Neural cell (in vitro differentiated cells): ENCODE data around the gene DIP2C. TPM values are rescaled to one million over a fixed set of nuclear protein-coding genes. Genes with fewer than 3 reads are reported as not detected.

ENCODE experiments used
- H2AFZ ChIP-seq: fragments of 200-600, 300-800 bp; sonication (generic), shearing (Covaris generic); 2 replicates; pipeline ENCODE4 v1.6.0; 2014; ENCODE audit warnings: low read depth, mild to moderate bottlenecking, antibody characterized with exemption, low read length, moderate library complexity
- H3F3A ChIP-seq: fragments of 200-600 bp; shearing (Covaris generic); 2 replicates; pipeline ENCODE4 v1.6.1; 2016; ENCODE audit warnings: mild to moderate bottlenecking, moderate library complexity, mixed read lengths, antibody characterized with exemption, low read length; ENCODE audit not compliant: insufficient read depth, poor library complexity, severe bottlenecking
- H3K27ac ChIP-seq: fragments of 200-600, 300-800 bp; sonication (generic), shearing (Covaris generic); 2 replicates; pipeline ENCODE4 v1.5.1; 2014; ENCODE audit warnings: mild to moderate bottlenecking, low read length, moderate library complexity
- H3K27me3 ChIP-seq: fragments of 300-800, 200-600 bp; sonication (generic), shearing (Covaris generic); 2 replicates; pipeline ENCODE4 v1.6.0; 2014; ENCODE audit warnings: mild to moderate bottlenecking, low read depth, low read length, moderate library complexity; ENCODE audit not compliant: insufficient read depth
- H3K36me3 ChIP-seq: fragments of 300-800, 200-600 bp; sonication (generic), shearing (Covaris generic); 2 replicates; pipeline ENCODE4 v1.5.1; 2014; ENCODE audit warnings: mild to moderate bottlenecking, antibody characterized with exemption, low read length, moderate library complexity; ENCODE audit not compliant: insufficient read depth
- H3K4me2 ChIP-seq: fragments of 300-800, 200-600 bp; sonication (generic), shearing (Covaris generic); 2 replicates; pipeline ENCODE4 v1.6.0; 2014; ENCODE audit warnings: mild to moderate bottlenecking, low read length
- H3K4me3 ChIP-seq: fragments of 300-800, 200-600 bp; sonication (generic), shearing (Covaris generic); 2 replicates; pipeline ENCODE4 v1.5.1; 2014; ENCODE audit warnings: mild to moderate bottlenecking, low read length, moderate library complexity
- H3K79me2 ChIP-seq: fragments of 200-600 bp; shearing (Covaris generic); replicated peaks from 2 replicates; pipeline ENCODE4 v1.6.0; 2014; ENCODE audit warnings: mild to moderate bottlenecking, low read length, moderate library complexity; ENCODE audit not compliant: insufficient read depth
- H3K9ac ChIP-seq: fragments of 300-800, 200-600 bp; sonication (generic), shearing (Covaris generic); 2 replicates; pipeline ENCODE4 v1.6.1; 2016; ENCODE audit warnings: mild to moderate bottlenecking, low read length, mixed read lengths
- H3K9me2 ChIP-seq: fragments of 200-600 bp; shearing (Covaris generic); 2 replicates; pipeline ENCODE4 v1.6.1; 2016; ENCODE audit warnings: mild to moderate bottlenecking, low read length, mixed read lengths; ENCODE audit not compliant: insufficient read depth
- H3K9me3 ChIP-seq: fragments of 200-600, 300-800 bp; sonication (generic), shearing (Covaris generic); 2 replicates; pipeline ENCODE4 v1.6.1; 2016; ENCODE audit warnings: mild to moderate bottlenecking, mixed run types, low read length, moderate library complexity, mixed read lengths
- H4K20me1 ChIP-seq: fragments of 200-600 bp; shearing (Covaris generic); 2 replicates; pipeline ENCODE4 v1.6.1; 2016; ENCODE audit warnings: mild to moderate bottlenecking, mixed run types; ENCODE audit not compliant: insufficient read depth
- EP300 ChIP-seq: fragments of 450-650 bp; conservative IDR thresholded peaks from 2 replicates; pipeline ENCODE4 v1.6.1; 2014; ENCODE audit warnings: antibody characterized with exemption, mild to moderate bottlenecking, moderate library complexity; ENCODE audit not compliant: poor library complexity, severe bottlenecking
- EZH2 ChIP-seq: fragments of 200-600, 300-800 bp; shearing (Covaris generic), sonication (generic); IDR thresholded peaks from 2 replicates; pipeline ENCODE4 v1.6.1; 2014; ENCODE audit warnings: antibody characterized with exemption, low read length, borderline replicate concordance, mild to moderate bottlenecking; ENCODE audit not compliant: insufficient read depth, poor library complexity, severe bottlenecking
- MXI1 ChIP-seq: fragments of 450-650 bp; conservative IDR thresholded peaks from 2 replicates; pipeline ENCODE4 v1.6.1; 2014; ENCODE audit warnings: antibody characterized with exemption, mild to moderate bottlenecking; ENCODE audit not compliant: poor library complexity, severe bottlenecking
- POLR2AphosphoS5 ChIP-seq: IDR thresholded peaks from 2 replicates; pipeline ENCODE4 v1.6.1; 2012
- RAD21 ChIP-seq: fragments of 450-650 bp; conservative IDR thresholded peaks from 2 replicates; pipeline ENCODE4 v1.6.1; 2014; ENCODE audit warnings: antibody characterized with exemption, mild to moderate bottlenecking, moderate library complexity
- REST ChIP-seq: IDR thresholded peaks from 2 replicates; pipeline ENCODE4 v1.6.1; 2012; ENCODE audit warnings: borderline replicate concordance
- SMC3 ChIP-seq: fragments of 450-650 bp; conservative IDR thresholded peaks from 2 replicates; pipeline ENCODE4 v1.6.1; 2014; ENCODE audit warnings: antibody characterized with exemption, mild to moderate bottlenecking, moderate library complexity; ENCODE audit not compliant: poor library complexity
- TAF1 ChIP-seq: IDR thresholded peaks from 2 replicates; pipeline ENCODE4 v1.6.1; 2012; ENCODE audit warnings: low read depth
- polyA plus RNA-seq: library from polyadenylated mRNA; depleted of rRNA; stranded (reverse); fragments of >200 nt; gene quantifications from 2 replicates; pipeline ENCODE4 v1.2.3, GENCODE V29; 2014
- TF ChIP-seq, protein P1 (sequence below): fragments of 450-650 bp; IDR thresholded peaks from 2 replicates; pipeline ENCODE4 v1.5.1; 2014; ENCODE audit warnings: antibody characterized with exemption, mild to moderate bottlenecking, moderate library complexity; ENCODE audit not compliant: poor library complexity, severe bottlenecking

Gene DIP2C
- polyA plus RNA-seq, 1 donor from 2014 or later = 24.1 TPM

DNA sequence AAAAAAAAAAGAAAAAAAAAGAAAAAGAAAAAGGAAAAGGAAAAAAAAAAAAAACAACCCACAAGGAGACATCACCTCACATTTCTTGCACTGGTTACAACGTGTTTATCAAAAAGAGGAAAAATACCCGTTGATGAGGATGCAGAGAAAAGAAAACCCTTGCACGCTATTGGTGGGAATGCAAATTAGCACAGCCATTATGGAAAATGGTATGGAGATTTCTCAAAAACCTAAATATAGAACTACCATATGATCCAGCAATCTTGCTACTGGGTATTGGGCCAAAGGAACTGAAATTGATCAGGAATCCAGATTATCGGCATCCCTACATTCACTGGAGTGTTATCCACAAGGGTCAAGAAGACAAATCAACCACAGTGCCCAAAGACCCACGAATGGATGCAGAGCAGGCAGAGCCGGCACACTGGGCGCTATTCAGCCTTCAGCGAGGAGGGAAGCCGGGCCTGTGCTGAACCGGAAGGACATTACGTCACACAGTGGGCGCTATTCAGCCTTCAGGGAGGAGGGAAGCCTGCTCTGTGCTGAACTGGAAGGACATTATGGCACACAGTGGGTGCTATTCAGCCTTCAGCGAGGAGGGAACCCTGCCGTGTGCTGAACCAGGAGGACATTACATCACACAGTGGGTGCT lies 295.6 kb downstream of the DIP2C start:
- Histone ChIP-seq H3F3A (no peaks in the 10 kb centered on the region), H3K9me3 (no peaks in the 10 kb centered on the region), H3K9ac (no peak overlapping the region), H3K36me3 (no peaks in the 10 kb centered on the region), H3K4me3 (no peak overlapping the region), H3K27ac (no peak overlapping the region), H3K79me2 (no peaks in the 10 kb centered on the region), H3K4me2 (no peak overlapping the region), H2AFZ (no peak overlapping the region), H4K20me1 (no peaks in the 10 kb centered on the region), H3K9me2 (no peaks in the 10 kb centered on the region), H3K27me3 (no peaks in the 10 kb centered on the region)
- TF ChIP-seq RAD21 = no peak
- TF ChIP-seq POLR2AphosphoS5 = no peak
- TF ChIP-seq EZH2 = no peak
- TF ChIP-seq TAF1 = no peak
- TF ChIP-seq, protein P1, sequence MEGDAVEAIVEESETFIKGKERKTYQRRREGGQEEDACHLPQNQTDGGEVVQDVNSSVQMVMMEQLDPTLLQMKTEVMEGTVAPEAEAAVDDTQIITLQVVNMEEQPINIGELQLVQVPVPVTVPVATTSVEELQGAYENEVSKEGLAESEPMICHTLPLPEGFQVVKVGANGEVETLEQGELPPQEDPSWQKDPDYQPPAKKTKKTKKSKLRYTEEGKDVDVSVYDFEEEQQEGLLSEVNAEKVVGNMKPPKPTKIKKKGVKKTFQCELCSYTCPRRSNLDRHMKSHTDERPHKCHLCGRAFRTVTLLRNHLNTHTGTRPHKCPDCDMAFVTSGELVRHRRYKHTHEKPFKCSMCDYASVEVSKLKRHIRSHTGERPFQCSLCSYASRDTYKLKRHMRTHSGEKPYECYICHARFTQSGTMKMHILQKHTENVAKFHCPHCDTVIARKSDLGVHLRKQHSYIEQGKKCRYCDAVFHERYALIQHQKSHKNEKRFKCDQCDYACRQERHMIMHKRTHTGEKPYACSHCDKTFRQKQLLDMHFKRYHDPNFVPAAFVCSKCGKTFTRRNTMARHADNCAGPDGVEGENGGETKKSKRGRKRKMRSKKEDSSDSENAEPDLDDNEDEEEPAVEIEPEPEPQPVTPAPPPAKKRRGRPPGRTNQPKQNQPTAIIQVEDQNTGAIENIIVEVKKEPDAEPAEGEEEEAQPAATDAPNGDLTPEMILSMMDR = no peak
- no peak for TF ChIP-seq SMC3
- TF ChIP-seq REST = no peak
- no peak for TF ChIP-seq EP300
- no peak for TF ChIP-seq MXI1

DNA sequence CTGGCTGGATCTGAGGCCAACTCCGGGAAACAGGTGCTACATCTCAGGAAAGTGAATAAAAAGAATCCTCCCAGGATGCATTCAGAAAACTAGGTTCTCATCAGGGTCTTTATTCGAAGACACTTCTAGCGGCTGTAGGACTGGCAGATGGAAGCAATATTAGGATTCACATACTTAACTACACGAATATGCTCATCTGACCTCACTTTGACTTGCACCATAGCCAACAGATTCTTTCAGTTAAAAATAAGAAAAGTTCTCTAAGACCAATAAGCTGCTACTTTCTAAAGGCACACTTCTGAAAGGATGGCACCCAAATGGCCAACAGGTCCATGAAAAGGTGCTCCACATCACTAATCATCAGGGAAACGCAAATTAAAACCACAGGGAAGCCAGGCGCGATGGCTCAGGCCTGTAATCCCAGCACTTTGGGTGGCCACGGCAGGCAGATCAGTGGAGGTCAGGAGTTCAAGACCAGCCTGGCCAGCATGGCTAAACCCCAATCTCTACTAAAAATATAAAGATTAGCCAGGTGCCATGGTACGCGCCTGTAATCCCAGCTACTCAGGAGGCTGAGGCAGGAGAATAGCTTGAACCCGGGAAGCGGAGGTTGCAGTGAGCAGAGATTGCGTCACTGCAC lies 296.2 kb downstream of the DIP2C start:
- Histone ChIP-seq H3K9me2 (no peaks in the 10 kb centered on the region), H3K36me3 (no peaks in the 10 kb centered on the region), H3K27ac (no peak overlapping the region)

More for the DNA sequence above, 296.2 kb downstream of the DIP2C start:
- Histone ChIP-seq H4K20me1 (no peaks in the 10 kb centered on the region), H3K4me2 (no peak overlapping the region), H3K9ac (no peak overlapping the region), H3K27me3 (no peaks in the 10 kb centered on the region), H3K4me3 (no peak overlapping the region), H3F3A (no peaks in the 10 kb centered on the region), H3K79me2 (no peaks in the 10 kb centered on the region), H2AFZ (no peak overlapping the region), H3K9me3 (no peaks in the 10 kb centered on the region)
- TF ChIP-seq EP300 = no peak
- no peak for TF ChIP-seq MXI1
- TF ChIP-seq RAD21 = no peak
- TF ChIP-seq REST = no peak
- TF ChIP-seq SMC3 = no peak
- no peak for TF ChIP-seq POLR2AphosphoS5
- no peak for TF ChIP-seq EZH2
- TF ChIP-seq, protein P1 = no peak
- TF ChIP-seq TAF1 = no peak
